Hematopoietic multipotent progenitor cell treated with erythropoietin and hydrocortisone succinate and interleukin-3 and kit ligand, for 17 days (in vitro differentiated cells): ENCODE measurements around the gene HLCS.

ENCODE experiments used
- DNase-seq: peaks from one replicate; pipeline ENCODE4 v3.0.0-alpha.2; 2015; ENCODE audit warnings: low spot score

The HLCS gene

GRCh38 chr21:36807422-36807928 is 159.0 kb downstream of the HLCS start:
- no peak for DNase-seq

DNA sequence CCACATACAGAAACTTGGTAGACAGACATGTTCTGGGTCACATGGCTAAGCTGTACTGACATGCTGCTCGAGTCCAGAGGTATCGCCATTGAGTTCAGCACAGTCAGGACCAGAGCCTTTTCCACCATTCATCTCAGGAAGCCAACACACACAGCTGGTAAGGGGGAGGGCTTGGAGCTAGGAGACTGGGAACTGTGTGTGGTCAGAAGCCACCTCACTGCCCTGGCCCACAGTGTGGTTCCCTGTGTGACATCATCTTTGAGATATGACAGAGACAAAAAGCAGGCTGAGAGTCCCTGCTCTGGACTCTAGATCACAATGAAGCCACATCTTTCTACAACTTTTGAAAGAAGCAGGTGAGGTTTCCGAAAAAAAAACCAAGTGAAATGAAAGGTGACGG is 160.4 kb downstream of the HLCS start:
- DNase-seq = no peak

GRCh38 chr21:36804874-36805611 is 161.4 kb downstream of the HLCS start:
- no peak for DNase-seq

DNA sequence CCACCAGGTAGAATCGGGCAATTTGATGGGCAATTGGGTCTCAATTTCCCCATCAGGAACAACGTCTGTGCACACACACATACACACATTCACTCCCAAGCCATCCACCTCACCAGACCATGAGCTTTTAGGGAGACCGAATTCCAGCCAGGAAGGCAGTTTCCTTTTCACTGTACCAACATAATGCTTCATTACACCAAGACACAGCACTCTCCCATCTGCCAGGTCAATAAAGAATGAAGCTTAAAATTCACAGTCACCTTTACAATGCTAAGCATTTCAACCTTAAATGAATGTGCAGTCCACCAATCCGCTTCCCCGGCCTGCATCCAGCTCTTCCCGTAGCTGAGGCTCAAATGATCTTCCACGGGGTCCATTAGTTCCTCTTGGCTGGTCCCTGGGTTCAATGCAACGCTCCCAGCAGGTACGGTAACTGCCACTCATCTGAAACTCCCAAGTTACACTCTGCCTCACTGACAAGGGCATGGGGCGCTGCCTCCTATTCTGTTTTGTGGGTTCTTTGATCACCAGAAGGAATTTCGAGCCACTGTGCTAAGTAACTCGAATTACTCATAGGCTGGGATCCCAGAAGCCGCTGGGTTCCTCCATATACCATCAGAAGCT is 162.5 kb downstream of the HLCS start:
- DNase-seq = no peak

DNA sequence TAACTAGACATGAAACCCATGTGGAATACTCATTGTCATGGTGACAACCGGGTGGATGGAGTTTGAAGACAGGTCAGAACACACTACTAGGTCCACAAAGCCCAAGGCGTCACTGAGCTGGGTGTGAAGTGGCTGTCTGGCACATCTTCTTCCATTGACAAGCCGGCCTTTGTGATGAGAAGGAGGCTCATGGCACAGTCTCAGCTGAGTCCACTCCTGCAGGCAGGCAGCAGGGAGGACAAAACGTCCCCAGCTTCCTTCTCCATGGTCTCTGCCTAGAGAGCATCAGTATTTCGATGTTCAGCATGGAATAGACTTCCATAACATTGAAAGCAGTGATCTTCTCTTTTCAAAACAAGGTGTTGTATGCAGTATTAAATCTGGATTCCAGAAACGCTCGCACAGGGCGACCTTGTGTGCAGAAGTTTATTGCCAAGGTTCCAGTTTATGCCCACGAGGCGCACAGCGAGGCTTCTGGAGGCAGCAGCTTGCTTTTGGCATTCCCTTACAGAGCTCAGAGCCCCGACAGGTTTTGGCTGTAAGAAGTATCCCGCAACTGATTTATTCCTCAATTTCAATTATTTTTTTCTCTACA is 163.3 kb downstream of the HLCS start:
- no peak for DNase-seq

DNA sequence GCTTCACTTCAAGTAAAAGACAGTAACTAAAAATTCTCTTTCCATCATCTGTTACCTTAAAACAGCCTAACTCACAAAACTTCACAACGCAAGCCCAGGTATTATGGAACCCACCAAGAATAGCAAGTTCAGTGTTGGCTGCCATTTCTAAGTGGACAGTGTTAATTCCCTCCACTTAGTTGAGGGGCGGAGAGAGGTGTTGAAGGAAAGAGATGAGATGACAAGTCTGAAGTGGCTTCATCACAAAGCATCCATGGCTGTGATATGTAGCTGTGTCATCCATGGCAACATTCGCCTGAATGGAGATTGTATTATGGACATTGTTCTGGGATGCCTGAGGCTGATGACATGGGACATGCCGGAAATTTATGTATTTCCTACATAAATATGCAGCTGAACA is 165.7 kb downstream of the HLCS start:
- no peak for DNase-seq

- DNase-seq = no peak
Measured at GRCh38 chr21:36799869-36800268, 166.6 kb downstream of the HLCS start.

DNA sequence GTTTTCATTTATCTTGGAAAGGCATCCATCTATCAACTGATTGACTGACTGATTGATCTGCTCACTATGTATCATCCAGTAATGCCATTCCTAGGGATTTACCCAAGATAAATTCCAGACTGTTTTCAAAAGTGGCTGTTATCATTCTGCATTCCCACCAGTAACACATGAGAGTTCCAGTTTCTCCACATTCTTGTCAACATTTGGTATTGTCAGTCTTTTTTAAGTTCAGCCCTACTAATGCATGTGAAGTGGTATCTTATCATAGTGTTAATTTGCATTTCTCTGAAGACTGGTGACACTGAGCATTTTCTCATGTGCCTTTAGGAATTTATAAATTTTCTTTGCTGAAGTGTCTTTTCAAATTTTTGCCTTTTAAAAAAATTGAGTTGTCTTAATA is 168.0 kb downstream of the HLCS start:
- no peak for DNase-seq

DNA sequence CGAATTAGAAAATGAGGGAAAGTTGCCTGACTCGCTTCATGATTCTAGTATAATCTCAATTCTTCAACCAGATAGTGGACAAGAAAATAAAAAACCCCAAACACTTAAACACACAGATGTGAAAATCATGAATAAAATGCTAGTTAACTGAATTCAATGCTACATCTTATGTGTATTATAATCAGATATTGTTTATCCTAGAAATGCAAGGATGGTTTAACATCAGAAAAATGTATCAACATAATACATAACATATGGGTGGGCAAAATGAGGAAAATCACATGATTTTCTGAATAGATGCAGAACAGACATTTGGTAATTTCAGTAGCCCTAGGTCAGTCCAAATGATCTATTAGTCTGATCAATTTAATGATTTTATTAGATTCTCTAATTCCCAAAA is 170.4 kb downstream of the HLCS start:
- DNase-seq = no peak

DNA sequence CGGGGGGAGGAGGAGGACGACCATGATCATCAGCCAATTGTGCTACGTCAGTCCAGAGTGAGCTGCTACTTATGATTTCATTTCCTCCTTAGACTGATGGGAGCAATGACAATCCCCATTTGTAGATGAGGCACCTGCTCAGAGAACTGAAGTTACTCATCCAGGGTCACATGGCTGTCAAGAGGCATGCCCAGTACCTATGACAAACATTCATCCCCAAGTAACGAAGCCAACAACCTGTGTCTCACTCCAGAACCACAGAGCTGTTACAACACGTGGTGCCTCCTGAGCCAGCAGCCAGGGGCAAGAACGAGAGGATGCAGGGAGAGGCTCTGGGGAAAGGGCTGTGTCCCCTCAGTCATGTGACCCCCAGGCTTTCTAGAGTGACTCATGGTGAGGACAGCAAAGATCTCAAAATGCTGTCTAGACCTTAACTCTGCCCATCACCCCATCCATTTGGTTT is 173.9 kb downstream of the HLCS start:
- DNase-seq = no peak

GRCh38 chr21:36791695-36792470 is 174.6 kb downstream of the HLCS start:
- DNase-seq = no peak

DNA sequence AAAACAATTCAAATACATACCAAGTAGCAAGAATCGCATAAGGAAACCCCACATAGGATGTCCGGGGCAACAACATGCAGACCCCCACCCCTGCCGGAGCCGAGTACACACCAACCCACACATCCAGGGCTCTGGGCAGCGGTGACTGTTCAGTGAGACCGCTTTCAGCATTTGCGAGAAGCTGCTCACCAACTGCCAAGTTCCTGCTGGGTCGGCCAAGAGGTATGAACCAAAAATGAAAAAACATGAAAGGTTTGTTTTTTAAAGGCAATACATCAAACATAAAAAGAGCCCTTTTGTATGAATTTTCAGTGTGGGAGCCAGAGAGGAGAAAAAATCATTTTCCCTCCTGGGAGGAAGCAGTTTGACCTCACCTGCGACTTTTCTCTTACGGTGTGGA is 175.3 kb downstream of the HLCS start:
- no peak for DNase-seq

DNA sequence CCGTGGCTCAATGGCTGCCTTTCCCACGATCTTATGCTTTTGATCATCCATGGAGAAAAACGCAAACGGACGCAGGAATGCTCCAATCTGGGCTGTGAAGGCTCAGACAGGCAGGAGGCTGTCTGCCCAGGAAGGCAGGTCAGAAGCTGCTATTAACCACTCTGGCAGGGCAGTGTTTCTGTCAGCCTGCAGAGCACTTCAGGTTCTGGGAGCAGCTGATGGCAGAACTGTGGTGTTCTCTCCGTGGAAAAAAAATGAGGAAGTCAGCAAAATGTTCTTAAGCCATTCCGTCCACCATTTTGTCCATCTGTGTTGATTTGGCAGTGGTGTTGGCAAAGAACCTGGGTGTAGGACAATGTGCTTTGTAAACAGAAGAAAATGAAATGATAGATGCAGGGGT is 175.9 kb downstream of the HLCS start:
- DNase-seq = no peak

- no peak for DNase-seq
Measured at GRCh38 chr21:36788120-36788638, 178.3 kb downstream of the HLCS start.

DNA sequence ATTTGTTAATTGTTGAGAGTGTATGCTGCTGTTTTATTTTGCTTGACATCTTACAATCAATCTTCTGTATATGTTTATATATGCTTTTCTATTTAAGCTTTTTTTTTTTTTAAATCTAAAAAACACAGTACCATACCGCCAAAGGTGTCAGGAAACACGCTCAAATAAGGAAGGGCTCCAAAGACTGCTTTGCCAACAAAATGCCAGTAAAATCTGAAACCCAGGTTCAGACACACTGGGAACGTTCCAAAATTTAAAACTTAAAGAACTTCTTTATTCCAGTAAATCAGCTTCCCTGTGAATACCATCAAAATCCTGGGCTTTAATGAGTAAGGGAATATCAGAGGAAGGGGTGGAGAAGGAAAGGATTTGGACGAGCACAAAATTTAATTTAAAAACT is 180.3 kb downstream of the HLCS start:
- DNase-seq = no peak

GRCh38 chr21:36785615-36786014 is 180.9 kb downstream of the HLCS start:
- DNase-seq = no peak

- DNase-seq = no peak
Measured at GRCh38 chr21:36784947-36785346, 181.5 kb downstream of the HLCS start.

DNA sequence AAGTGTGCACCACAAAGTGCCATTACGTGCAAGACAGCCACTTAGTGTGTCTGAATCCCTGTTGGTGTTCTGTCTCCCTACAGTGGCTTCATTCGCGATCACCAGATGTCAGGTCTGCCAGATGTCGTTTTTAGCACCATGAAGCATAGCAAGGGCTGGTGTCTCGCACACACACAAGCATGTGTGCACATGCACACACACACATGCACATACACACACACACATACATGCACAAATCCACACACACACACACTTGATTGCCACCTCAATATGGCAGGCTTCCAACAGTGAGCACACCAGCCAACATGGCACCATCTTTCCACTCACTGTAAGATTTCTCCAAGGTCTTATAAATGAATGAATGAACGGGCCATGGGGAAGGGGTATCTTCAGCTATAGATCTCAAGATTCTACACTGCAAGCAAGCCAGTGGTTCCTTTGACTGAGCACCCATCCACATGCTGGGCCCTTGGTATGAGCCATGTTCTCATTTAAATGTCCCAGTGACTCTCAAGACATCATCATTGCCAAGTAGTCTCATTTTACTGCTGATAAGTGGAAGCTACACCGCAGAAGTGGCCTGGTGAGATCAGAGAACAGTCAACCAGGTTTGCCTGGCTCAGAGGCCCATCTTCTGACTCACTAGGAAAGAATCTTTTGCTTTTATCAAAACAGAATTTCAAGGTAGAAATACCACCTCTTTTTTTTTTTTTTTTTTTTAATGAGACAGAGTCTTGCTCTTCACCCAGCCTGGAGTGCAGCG is 182.7 kb downstream of the HLCS start:
- DNase-seq = no peak

DNA sequence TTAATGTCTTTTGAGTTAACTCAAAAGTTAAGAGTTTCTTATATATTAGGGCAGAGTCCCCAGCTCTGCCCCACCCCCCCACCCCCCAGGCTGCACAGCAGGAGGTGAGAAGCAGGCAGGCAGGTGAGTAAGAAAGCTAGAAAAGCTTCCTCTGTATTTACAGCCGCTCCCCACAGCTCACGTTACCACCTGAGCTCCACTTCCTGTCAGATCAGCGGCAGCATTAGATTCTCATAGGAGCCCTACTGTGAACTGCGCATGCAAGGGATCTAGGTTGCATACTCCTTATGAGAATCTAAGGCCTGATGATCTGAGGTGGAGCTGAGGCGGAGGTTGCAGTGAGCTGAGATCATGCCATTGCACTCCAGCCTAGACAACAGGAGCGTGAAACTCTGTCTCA is 185.6 kb downstream of the HLCS start:
- DNase-seq = no peak

DNA sequence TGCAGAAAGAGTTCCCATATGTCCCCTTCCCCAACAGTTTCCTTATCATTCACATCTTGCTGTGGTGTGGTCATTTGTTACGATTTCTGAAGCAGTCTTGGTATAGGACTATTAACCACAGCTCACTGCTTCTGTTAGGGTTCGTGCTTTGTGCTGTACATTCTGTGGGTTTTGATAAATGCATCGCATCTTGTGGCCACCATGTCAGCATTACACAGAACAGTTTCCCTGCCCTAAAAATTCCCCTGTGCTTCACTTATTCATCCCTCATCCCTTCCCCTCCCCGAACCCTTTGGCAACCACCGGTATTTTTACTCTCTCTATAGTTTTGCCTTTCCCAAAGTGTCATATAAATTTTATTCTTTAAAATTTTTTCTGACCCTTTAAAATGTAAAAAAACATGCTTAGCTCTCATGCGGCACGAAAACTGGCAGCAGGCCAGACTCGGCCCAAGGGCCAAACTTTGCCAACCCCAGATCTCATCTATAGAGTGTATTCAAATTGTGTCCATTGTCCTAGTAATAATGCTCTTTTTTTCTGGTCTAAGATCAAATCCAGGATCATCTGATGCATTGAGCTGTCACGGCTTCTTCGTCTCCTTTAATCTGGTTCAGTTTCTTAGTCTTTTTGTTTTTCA is 189.4 kb downstream of the HLCS start:
- DNase-seq = no peak

GRCh38 chr21:36773995-36774394 is 192.5 kb downstream of the HLCS start:
- DNase-seq = no peak
